Epithelial cell of esophagus (primary cell): ENCODE measurements around the gene SATB1.

Experiments used
- DNase-seq: peaks from one replicate; pipeline ENCODE4 v3.0.0; 2010; ENCODE audit warnings: low read depth
- H3K4me3 ChIP-seq: 2 replicates; pipeline ENCODE4 v1.5.1; 2011; ENCODE audit warnings: mild to moderate bottlenecking, low read length, control low read depth
- CTCF ChIP-seq: IDR thresholded peaks from 2 replicates; pipeline ENCODE4 v1.5.1; 2011; ENCODE audit warnings: low read depth, mild to moderate bottlenecking, low read length, control low read depth, inconsistent platforms; ENCODE audit not compliant: insufficient read depth; ENCODE audit errors: missing control alignments

The SATB1 gene

GRCh38 chr3:18346097-18346496 lies 79.0 kb downstream of the SATB1 start:
- no peak for TF ChIP-seq CTCF
- no peak for DNase-seq
- no peak overlapping the region for H3K4me3 ChIP-seq

GRCh38 chr3:18345015-18345367 lies 80.1 kb downstream of the SATB1 start:
- TF ChIP-seq CTCF: no peak
- H3K4me3 ChIP-seq: no peak overlapping the region
- DNase-seq: no peak

GRCh38 chr3:18344306-18345014 lies 80.7 kb downstream of the SATB1 start:
- H3K4me3 ChIP-seq: no peak overlapping the region
- no peak for TF ChIP-seq CTCF
- no peak for DNase-seq

DNA sequence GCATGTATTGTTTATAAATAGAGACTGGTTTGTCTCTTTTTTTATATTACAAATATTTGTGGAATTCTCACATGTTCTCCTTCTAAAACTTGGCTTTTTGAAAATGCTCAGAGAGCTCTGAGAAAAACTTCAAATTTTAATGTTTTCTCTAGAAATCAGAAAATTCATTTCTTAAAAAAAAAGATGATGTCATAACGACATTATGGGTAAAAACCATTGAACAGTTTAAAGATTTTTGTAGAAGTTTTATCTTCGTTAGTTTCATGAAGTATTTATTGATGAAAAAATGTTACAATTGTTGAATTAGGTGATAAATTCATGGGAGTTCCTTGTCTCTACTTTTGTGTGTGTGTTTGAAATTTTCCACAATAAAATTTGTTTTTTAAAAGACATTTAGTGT lies 81.3 kb downstream of the SATB1 start:
- TF ChIP-seq CTCF: no peak
- DNase-seq: no peak
- H3K4me3 ChIP-seq: no peak overlapping the region

DNA sequence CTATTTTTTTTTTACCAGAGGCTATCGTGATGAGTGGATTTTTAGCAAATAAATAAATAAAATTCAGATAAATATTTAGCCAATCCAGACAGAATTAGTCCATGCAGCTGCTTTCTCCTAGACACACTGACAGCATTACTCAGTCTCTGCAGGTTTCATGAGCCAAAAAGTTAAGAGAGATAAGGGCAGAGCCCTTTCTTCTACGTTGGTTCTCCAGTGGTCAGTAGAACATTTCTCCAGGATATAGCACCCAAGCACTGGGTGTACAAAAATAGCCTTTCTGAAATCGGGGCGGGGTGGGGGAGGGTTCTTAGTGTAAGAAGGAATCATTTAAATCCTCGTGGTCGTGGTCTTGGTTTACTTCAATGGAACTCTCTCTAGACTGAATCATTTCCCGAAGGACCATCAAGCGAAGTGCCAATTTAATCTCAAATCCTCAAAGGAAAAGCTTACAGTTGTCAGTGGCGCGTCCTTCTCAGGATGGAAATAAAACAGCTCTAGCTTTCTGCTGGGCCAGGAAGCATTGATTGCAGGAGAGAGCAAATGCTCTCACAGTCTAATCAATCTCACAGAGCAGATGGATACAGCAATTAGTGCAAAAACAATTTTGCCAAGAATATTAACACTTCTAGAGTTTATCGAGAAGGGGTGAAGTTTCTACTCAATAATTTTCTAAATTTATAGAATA lies 86.2 kb downstream of the SATB1 start:
- no peak for DNase-seq
- H3K4me3 ChIP-seq: no peak overlapping the region
- TF ChIP-seq CTCF: no peak

GRCh38 chr3:18337231-18337630 lies 87.9 kb downstream of the SATB1 start:
- DNase-seq: no peak
- no peak for TF ChIP-seq CTCF
- H3K4me3 ChIP-seq: no peak overlapping the region

GRCh38 chr3:18334837-18335601 lies 90.1 kb downstream of the SATB1 start:
- no peak overlapping the region for H3K4me3 ChIP-seq
- DNase-seq: no peak
- no peak for TF ChIP-seq CTCF

GRCh38 chr3:18330772-18331441 lies 94.2 kb downstream of the SATB1 start:
- peak overlapping the region; percentile 44 for H3K4me3 ChIP-seq
- peak; percentile 40 for DNase-seq
